PFSK-1 (cell line): ENCODE results near the gene OTUD3.

Experiments used
- POLR2AphosphoS5 ChIP-seq: IDR thresholded peaks from 2 replicates; pipeline ENCODE4 v1.6.1; 2012; ENCODE audit warnings: low read depth, mild to moderate bottlenecking, control low read depth, low read length, moderate library complexity
- TAF1 ChIP-seq: IDR thresholded peaks from 2 replicates; pipeline ENCODE4 v1.6.1; 2012; ENCODE audit warnings: low read length, control low read depth, borderline replicate concordance; ENCODE audit not compliant: insufficient read depth
- TF ChIP-seq, protein P1 (sequence below), 2 experiments: IDR thresholded peaks; 2 replicates each; pipeline versions ENCODE4 v1.6.1 to v1.8.0; 2011 to 2012; ENCODE audit warnings: low read depth in 2 of 2, low read length in 2 of 2, control low read depth in 1 of 2, inconsistent platforms in 1 of 2, mild to moderate bottlenecking in 1 of 2, moderate library complexity in 1 of 2; ENCODE audit not compliant: insufficient read depth in 1 of 2

DNA sequence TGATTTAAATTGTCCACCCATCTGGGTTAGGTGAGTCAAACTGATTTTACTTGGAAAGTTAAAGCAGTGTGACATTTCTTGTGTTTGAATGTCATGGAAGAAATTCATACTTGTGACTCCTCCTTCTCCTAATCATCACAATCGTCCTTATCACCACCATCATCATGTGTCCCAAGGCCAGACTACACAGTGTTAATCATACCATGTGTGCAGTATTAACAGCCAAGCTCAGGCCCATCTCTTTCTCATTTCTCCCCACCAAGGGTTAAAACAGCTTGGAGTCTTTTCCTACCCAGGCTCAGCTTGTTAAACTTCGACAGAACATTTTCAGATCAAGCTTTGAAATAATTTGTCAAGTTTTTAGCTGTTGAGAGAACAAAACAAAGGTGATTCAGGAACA, 63.7 kb downstream of the OTUD3 start:
- TF ChIP-seq POLR2AphosphoS5, result no peak
- no peak for TF ChIP-seq TAF1
- TF ChIP-seq, protein P1, sequence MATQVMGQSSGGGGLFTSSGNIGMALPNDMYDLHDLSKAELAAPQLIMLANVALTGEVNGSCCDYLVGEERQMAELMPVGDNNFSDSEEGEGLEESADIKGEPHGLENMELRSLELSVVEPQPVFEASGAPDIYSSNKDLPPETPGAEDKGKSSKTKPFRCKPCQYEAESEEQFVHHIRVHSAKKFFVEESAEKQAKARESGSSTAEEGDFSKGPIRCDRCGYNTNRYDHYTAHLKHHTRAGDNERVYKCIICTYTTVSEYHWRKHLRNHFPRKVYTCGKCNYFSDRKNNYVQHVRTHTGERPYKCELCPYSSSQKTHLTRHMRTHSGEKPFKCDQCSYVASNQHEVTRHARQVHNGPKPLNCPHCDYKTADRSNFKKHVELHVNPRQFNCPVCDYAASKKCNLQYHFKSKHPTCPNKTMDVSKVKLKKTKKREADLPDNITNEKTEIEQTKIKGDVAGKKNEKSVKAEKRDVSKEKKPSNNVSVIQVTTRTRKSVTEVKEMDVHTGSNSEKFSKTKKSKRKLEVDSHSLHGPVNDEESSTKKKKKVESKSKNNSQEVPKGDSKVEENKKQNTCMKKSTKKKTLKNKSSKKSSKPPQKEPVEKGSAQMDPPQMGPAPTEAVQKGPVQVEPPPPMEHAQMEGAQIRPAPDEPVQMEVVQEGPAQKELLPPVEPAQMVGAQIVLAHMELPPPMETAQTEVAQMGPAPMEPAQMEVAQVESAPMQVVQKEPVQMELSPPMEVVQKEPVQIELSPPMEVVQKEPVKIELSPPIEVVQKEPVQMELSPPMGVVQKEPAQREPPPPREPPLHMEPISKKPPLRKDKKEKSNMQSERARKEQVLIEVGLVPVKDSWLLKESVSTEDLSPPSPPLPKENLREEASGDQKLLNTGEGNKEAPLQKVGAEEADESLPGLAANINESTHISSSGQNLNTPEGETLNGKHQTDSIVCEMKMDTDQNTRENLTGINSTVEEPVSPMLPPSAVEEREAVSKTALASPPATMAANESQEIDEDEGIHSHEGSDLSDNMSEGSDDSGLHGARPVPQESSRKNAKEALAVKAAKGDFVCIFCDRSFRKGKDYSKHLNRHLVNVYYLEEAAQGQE (IDR thresholded peaks at IDR 0.05; ENCODE audit: insufficient read depth in 1 of 2, low read depth in 2 of 2, low read length in 2 of 2), result no peak
